ENCODE results near the gene SWAP70. TPM values are rescaled to one million over a fixed set of nuclear protein-coding genes. Genes with fewer than 3 reads are reported as not detected.

The SWAP70 gene
- total and polyA plus RNA-seq, 10 donors = 34.9 to 130 (median 108) TPM

- H3K27me3 ChIP-seq (replicated peaks in 1 of 7) = no peaks in the 10 kb centered on the region
- TF ChIP-seq POLR2AphosphoS5 (IDR thresholded peaks at IDR 0.05) (no peak), CTCF (IDR thresholded peaks at IDR 0.05 in 8 of 11, conservative IDR thresholded peaks at IDR 0.05 in 3 of 11) (no peak), POLR2A (IDR thresholded peaks at IDR 0.05) (no peak)
- no peak overlapping the region for H3K4me3 ChIP-seq
- intact Hi-C loops (cut with DNase I; ENCODE audit: low total_unique reads) = no loop called here
- H3K27ac ChIP-seq = peak overlapping the region in 7 of 8 donors; percentile 6 to 70 (median 33)
- H3K4me1 ChIP-seq = peaks cover 19 to 87% (median 71%) of the 10 kb centered on the region in 6 donors
- no peaks in the 10 kb centered on the region for H3K9me3 ChIP-seq
- peaks cover 0 to 21% (median 2%) of the 10 kb centered on the region in 6 donors for H3K36me3 ChIP-seq
- no peak for DNase-seq
- WGBS, 5 donors = 92 to 99% (median 95%) methylated on average over 4 of the region's 4 CpGs
Measured at GRCh38 chr11:9672918-9673317, 9.0 kb downstream of the SWAP70 start.

GRCh38 chr11:9675691-9676090 lies 11.8 kb downstream of the SWAP70 start:
- no peak for DNase-seq
- TF ChIP-seq POLR2A (IDR thresholded peaks at IDR 0.05) (no peak), POLR2AphosphoS5 (IDR thresholded peaks at IDR 0.05) (no peak)
- H3K36me3 ChIP-seq = peaks cover 0 to 19% (median 2%) of the 10 kb centered on the region in 6 donors
- intact Hi-C loops (cut with DNase I; ENCODE audit: low total_unique reads) = no loop called here
- no peaks in the 10 kb centered on the region for H3K27me3 ChIP-seq (replicated peaks in 1 of 7)
- peaks cover 18 to 87% (median 72%) of the 10 kb centered on the region in 6 donors for H3K4me1 ChIP-seq
- WGBS, 5 donors = 23 to 59% (median 36%) methylated on average over 3 of the region's 3 CpGs
- H3K9me3 ChIP-seq = no peaks in the 10 kb centered on the region
- H3K27ac ChIP-seq = peak overlapping the region in 5 of 8 donors; percentile 35 to 70 (median 56)
- peak overlapping the region in 2 of 8 donors; percentile 4 to 29 for H3K4me3 ChIP-seq

- TF ChIP-seq POLR2AphosphoS5 (IDR thresholded peaks at IDR 0.05) = no peak
- no peak for TF ChIP-seq POLR2A (IDR thresholded peaks at IDR 0.05)
- TF ChIP-seq CTCF (IDR thresholded peaks at IDR 0.05 in 8 of 11, conservative IDR thresholded peaks at IDR 0.05 in 3 of 11) = no peak
- Histone ChIP-seq H3K4me1 (peaks cover 17 to 100% (median 89%) of the 10 kb centered on the region in 6 donors), H3K9me3 (no peaks in the 10 kb centered on the region), H3K27ac (peak overlapping the region in 4 of 8 donors; percentile 30 to 54 (median 38)), H3K4me3 (no peak overlapping the region), H3K27me3 (replicated peaks in 1 of 7) (no peaks in the 10 kb centered on the region), H3K36me3 (peaks cover 0 to 13% (median 0%) of the 10 kb centered on the region in 6 donors)
- intact Hi-C loops (cut with DNase I; ENCODE audit: low total_unique reads) = no loop called here
- DNase-seq = no peak
Measured at GRCh38 chr11:9677951-9678350, 14.1 kb downstream of the SWAP70 start.

GRCh38 chr11:9678576-9678975 lies 14.7 kb downstream of the SWAP70 start:
- Histone ChIP-seq H3K9me3 (no peaks in the 10 kb centered on the region), H3K27ac (peak overlapping the region in 6 of 8 donors; percentile 30 to 77 (median 38)), H3K4me1 (peaks cover 15 to 100% (median 88%) of the 10 kb centered on the region in 6 donors), H3K4me3 (no peak overlapping the region), H3K27me3 (replicated peaks in 1 of 7) (no peaks in the 10 kb centered on the region), H3K36me3 (peaks cover 0 to 13% (median 0%) of the 10 kb centered on the region in 6 donors)
- WGBS, 5 donors = 56 to 80% (median 68%) methylated on average over 4 of the region's 4 CpGs
- no peak for TF ChIP-seq POLR2A (IDR thresholded peaks at IDR 0.05)
- no peak for TF ChIP-seq POLR2AphosphoS5 (IDR thresholded peaks at IDR 0.05)
- TF ChIP-seq CTCF (IDR thresholded peaks at IDR 0.05 in 8 of 11, conservative IDR thresholded peaks at IDR 0.05 in 3 of 11) = no peak
- DNase-seq = no peak
- intact Hi-C loops (cut with DNase I; ENCODE audit: low total_unique reads) = no loop called here

Measured in spleen (tissue), 11 donors.